IPS-18c (cell line): Measurements from ENCODE around the gene DDX10.

Experiments
- H3K4me3 ChIP-seq: 2 replicates; pipeline ENCODE4 v1.7.0; 2013; ENCODE audit warnings: low read depth, mild to moderate bottlenecking, low read length, moderate library complexity; ENCODE audit not compliant: insufficient read depth
- H3K9me3 ChIP-seq: one replicate; pipeline ENCODE4 v1.6.1; 2013; ENCODE audit warnings: mild to moderate bottlenecking, low read length, moderate library complexity; ENCODE audit not compliant: control insufficient read depth, insufficient read depth

DDX10 gene

GRCh38 chr11:108947654-108948570 is 283.0 kb downstream of the DDX10 start:
- Histone ChIP-seq H3K4me3 (no peak overlapping the region), H3K9me3 (no peaks in the 10 kb centered on the region)

DNA sequence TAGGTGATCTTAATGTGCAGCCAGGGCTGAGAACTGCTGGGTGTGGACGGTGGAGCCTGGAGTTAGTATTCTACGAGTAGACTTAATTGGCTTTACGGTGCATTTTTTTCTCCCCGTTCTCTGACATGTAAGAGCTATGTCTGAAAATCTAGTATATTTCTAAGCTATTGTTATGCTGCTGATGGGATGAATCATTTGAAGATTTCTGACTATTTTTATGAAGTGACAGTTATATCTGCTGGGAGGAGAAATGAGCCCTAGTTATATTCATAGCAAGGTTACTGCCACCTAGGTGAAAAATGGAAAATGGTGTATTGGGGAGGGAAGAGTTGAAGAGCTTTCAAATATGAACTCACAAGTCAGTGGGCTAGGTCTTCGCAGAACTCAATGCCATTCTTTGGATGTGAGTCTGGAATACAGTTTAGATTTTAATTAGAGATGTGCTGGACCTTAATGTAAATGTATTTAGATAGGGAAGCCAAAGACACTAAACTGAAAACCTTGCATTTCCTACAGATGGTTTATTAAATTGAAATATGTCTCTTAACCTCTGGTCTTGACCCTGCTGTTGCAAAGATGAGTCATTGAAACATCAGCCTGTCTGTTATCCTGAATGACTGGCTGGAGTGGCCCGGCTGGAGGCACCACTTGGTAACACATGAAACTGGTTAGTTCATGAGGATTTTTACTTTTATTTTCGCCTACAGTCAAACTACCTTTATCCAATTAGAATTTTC is 293.7 kb downstream of the DDX10 start:
- no peak overlapping the region for H3K4me3 ChIP-seq
- no peaks in the 10 kb centered on the region for H3K9me3 ChIP-seq

DNA sequence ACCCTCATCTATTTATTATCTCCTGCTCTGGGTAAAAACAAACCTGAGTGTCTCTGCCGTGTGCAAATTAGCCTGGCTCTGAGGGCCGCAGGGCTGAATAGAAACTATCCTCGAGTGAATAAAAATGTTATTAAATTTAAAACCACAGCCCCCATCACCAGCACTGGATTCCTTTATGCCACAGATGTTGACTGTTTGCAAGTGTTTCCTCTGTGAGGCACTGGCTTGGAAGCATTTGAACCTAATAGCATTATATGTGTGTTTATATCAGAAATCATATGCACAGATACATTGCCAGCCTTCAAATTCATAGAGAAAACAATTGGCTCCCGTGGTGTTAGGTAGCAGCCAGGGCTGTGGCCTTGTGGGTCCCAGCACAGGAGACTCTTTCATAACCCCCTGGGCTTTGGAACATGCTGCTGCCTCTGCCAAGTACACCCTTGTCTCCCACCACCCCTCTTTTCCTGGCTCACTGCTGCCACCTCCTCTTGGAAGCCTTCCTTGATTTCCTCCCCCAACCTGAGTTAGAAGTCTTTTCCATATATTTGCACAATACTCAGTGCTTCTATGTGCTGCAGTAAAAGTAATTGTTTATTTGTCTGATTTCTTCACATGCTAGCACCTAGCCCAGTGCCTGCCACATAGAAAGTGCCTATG is 294.4 kb downstream of the DDX10 start:
- no peaks in the 10 kb centered on the region for H3K9me3 ChIP-seq
- H3K4me3 ChIP-seq = no peak overlapping the region

GRCh38 chr11:108959874-108960273 is 295.0 kb downstream of the DDX10 start:
- H3K4me3 ChIP-seq = no peak overlapping the region
- H3K9me3 ChIP-seq = no peaks in the 10 kb centered on the region

GRCh38 chr11:108960501-108960900 is 295.6 kb downstream of the DDX10 start:
- Histone ChIP-seq H3K9me3 (no peaks in the 10 kb centered on the region), H3K4me3 (no peak overlapping the region)

GRCh38 chr11:108961095-108961494 is 296.2 kb downstream of the DDX10 start:
- Histone ChIP-seq H3K9me3 (no peaks in the 10 kb centered on the region), H3K4me3 (no peak overlapping the region)

DNA sequence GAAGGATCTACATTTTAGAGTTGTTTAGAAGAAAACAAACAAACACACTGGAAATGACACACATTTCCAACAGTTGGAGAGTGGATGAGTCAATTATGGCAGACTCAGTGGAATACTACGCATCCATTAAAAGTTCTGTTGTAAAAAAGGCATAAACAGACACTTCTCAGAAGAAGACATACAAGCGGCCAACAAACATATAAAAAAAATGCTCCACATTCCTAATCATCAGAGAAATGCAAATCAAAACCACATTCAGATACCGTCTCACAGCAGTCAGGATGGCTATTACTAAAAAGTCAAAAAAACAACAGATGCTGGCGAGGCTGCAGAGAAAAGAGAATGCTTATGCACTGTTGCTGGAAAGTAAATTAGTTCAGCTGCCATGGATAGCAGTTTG is 298.2 kb downstream of the DDX10 start:
- H3K9me3 ChIP-seq = no peaks in the 10 kb centered on the region
- no peak overlapping the region for H3K4me3 ChIP-seq

- no peak overlapping the region for H3K4me3 ChIP-seq
Measured at GRCh38 chr11:108965306-108966001, 300.6 kb downstream of the DDX10 start.

DNA sequence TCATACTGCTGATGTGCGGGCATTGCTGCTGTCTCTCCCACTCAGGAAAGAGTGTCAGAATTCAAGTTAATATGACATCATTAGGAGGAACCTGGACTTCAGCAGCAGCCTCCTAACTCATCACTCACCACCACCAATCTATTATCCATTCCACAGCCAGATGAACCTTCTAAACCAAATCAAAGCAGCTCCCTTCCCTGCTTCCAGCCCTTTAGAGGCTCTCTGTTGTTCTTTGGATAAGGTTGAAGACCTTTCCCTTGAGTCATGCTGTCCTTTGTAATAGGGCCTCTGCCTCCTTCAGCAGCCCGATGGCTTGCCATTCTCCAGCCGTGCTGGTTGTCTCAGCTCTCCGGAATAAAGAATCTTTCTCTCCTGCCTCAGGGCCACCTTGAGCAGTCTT is 301.3 kb downstream of the DDX10 start:
- Histone ChIP-seq H3K4me3 (no peak overlapping the region), H3K9me3 (no peaks in the 10 kb centered on the region)

More at GRCh38 chr11:108965306-108966001, 300.6 kb downstream of the DDX10 start:
- no peaks in the 10 kb centered on the region for H3K9me3 ChIP-seq

DNA sequence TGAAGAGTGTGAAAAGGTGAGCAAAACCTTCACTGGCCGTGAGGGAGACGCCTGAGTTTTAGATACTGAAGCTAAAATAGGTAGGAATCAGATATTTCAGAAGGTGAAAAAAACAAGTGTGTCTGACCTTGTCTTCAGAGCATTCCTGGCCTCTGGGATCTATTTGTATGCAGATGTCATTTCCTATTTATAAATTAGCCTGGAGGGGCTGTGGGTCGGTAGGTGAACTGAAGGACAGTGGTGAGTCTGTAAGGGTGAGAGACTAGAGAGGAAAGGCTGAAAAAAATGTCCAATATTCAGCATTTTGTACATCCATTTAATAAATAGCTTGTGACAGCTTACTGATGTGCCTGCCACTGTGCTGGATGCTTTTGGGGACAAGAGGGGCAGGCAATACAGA is 302.1 kb downstream of the DDX10 start:
- H3K4me3 ChIP-seq = no peak overlapping the region

GRCh38 chr11:108967571-108967970 is 302.7 kb downstream of the DDX10 start:
- H3K9me3 ChIP-seq = no peaks in the 10 kb centered on the region
- H3K4me3 ChIP-seq = no peak overlapping the region

More for the DNA sequence above, 302.1 kb downstream of the DDX10 start:
- no peaks in the 10 kb centered on the region for H3K9me3 ChIP-seq

DNA sequence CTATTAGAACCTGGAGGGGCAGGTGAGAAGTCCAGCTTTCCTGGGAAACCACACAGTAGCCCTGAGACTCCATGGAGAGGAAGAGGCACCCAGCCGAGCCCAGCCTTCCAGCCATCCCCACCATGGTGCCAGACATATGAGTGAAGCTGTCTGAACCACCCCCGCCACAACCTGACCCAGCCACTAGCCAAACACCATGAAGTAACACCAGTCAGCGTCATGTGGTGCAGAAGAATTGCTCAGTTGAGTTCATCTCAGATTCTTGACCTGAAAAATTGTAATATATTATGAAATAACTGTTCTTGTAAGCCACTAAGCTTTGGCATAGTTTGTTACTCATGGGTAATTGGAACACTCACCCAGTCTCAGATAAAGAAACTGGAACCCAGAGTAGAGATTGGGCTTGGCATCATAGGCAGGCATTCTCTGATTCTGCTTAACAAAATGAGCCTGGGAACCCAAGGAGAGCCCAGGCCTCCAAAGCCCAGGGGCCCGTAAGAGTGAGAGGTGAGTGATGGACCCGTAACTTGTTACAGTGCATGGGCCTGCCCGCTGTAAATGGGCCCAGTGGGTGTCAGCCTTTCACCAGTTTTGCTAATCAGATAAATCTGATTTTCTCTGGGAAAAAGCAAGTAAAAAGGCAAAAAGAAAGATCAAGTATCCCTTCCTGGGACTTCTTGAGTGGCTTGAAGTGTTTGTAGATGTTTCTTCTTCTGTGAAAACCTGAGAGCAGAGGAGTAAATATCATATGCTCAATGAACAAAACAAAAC is 305.5 kb downstream of the DDX10 start:
- H3K4me3 ChIP-seq = no peak overlapping the region

DNA sequence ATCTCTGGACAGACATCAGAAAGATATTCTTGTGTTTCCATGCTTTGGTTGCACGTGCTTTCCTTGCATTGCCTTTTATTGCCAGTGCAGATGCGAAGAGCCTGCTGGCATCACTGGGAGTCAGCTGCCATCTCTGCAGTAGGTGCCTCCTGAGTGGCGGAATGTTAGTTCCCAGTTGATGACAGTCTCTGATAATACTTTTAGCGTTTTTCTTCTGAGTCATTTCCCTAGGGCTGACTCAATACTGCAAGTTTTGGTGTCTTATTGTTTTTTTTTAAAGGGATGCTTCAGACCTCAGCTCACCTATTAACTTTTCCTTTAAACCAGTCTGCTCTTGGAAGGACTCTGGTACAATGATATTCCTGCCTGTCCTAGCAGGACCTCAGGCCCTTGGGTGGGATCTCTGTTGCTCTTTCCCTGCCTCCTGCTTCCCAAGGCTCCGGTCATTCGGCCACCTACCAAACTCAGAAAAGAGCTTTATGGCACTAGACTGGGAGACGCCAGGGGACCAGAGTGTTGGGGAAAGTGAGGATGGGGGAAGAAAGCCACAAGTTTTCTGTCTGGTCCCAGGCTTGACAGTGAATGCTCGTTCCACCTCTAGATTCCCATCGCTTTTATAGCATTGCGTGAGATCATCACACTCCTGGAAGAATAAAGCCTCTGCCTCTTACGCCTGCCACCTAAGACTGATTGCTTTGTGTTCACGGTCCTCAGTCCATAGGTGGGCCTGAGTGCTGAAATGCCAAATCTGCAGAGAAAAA is 308.7 kb downstream of the DDX10 start:
- Histone ChIP-seq H3K4me3 (no peak overlapping the region), H3K9me3 (no peaks in the 10 kb centered on the region)

More for the DNA sequence above, 305.5 kb downstream of the DDX10 start:
- no peaks in the 10 kb centered on the region for H3K9me3 ChIP-seq

DNA sequence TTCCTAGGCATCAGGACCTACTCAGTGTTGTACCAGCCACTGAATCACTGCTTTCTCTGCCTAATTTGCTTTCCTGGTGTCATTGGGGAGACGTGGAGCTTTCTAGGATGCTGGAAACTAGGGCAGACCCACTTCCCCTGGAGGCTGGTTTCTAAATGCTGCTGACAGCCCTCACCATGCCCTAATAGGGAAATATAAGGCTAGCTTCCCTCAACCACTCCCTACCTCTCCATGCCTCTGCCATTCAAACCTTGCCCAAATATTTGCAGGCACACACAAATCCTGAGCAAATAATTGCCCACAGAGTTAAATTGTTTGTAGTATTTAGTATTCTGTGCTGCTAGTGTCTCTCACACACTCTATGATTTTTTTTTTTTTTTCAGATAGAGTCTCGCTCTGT is 310.2 kb downstream of the DDX10 start:
- H3K9me3 ChIP-seq = no peaks in the 10 kb centered on the region

GRCh38 chr11:108975641-108976071 is 310.8 kb downstream of the DDX10 start:
- Histone ChIP-seq H3K9me3 (no peaks in the 10 kb centered on the region), H3K4me3 (no peak overlapping the region)

More for the DNA sequence above, 310.2 kb downstream of the DDX10 start:
- H3K4me3 ChIP-seq = no peak overlapping the region
